Smooth muscle cell (in vitro differentiated cells): ENCODE measurements around the gene MB. TPM values are rescaled to one million over a fixed set of nuclear protein-coding genes. Genes with fewer than 3 reads are reported as not detected.

ENCODE experiments used
- DNase-seq: peaks from one replicate; lab custom pipeline; 2025; ENCODE audit not compliant: unreplicated experiment; lab: John Stamatoyannopoulos, UW
- H2AFZ ChIP-seq: fragments of 200-600 bp; sonication (generic); 2 replicates; pipeline ENCODE4 v1.6.0; 2016; ENCODE audit warnings: antibody characterized with exemption, low read depth, mild to moderate bottlenecking
- H3F3A ChIP-seq: fragments of 200-600 bp; sonication (generic); 2 replicates; pipeline ENCODE4 v1.6.0; 2017; ENCODE audit warnings: antibody characterized with exemption, low read depth
- H3K27ac ChIP-seq: fragments of 200-600 bp; sonication (generic); 2 replicates; pipeline ENCODE4 v1.5.1; 2016; ENCODE audit warnings: low read depth, mild to moderate bottlenecking
- H3K27me3 ChIP-seq: fragments of 200-600 bp; sonication (generic); 2 replicates; pipeline ENCODE4 v1.6.1; 2016; ENCODE audit warnings: low read depth, mild to moderate bottlenecking
- H3K36me3 ChIP-seq: fragments of 200-600 bp; sonication (generic); 2 replicates; pipeline ENCODE4 v1.5.1; 2016; ENCODE audit warnings: low read depth
- H3K4me1 ChIP-seq: fragments of 200-600 bp; sonication (generic); 2 replicates; pipeline ENCODE4 v1.5.1; 2016; ENCODE audit warnings: low read depth
- H3K4me2 ChIP-seq: fragments of 200-600 bp; sonication (generic); 2 replicates; pipeline ENCODE4 v1.6.0; 2016; ENCODE audit warnings: mild to moderate bottlenecking
- H3K4me3 ChIP-seq: fragments of 200-600 bp; sonication (generic); 2 replicates; pipeline ENCODE4 v1.5.1; 2016; ENCODE audit warnings: mild to moderate bottlenecking
- H3K79me2 ChIP-seq: fragments of 200-600 bp; sonication (generic); 2 replicates; pipeline ENCODE4 v1.6.0; 2016; ENCODE audit warnings: low read depth, mild to moderate bottlenecking
- H3K9ac ChIP-seq: fragments of 200-600 bp; sonication (generic); 2 replicates; pipeline ENCODE4 v1.6.0; 2016; ENCODE audit warnings: low read depth
- H3K9me3 ChIP-seq: fragments of 200-600 bp; sonication (generic); replicated peaks from 2 replicates; pipeline ENCODE4 v1.5.1; 2016; ENCODE audit warnings: low read depth
- H4K20me1 ChIP-seq: fragments of 200-600 bp; sonication (generic); 2 replicates; pipeline ENCODE4 v1.6.0; 2016; ENCODE audit warnings: low read depth
- CTCF ChIP-seq: fragments of 200-600 bp; sonication (generic); IDR thresholded peaks from 2 replicates; pipeline ENCODE4 v1.5.1; 2017; ENCODE audit warnings: borderline replicate concordance, mild to moderate bottlenecking, antibody characterized with exemption; ENCODE audit not compliant: insufficient read depth, poor library complexity, severe bottlenecking
- WGBS: methylation state at CpG from one replicate; pipeline ENCODE4 v1.1.7; 2016; ENCODE audit warnings: low lambda C conversion rate; 5-methylcytosine and 5-hydroxymethylcytosine counted together
- polyA plus RNA-seq: library from polyadenylated mRNA; unstranded; fragments of >200 nt; fragmentation: Nextera tagmentation; extraction: Ambion mirVana; gene quantifications from 2 replicates; pipeline ENCODE4 v1.2.1, GENCODE V29; 2016
- total RNA-seq: library from RNA; depleted of rRNA; stranded (reverse); fragments of >200 nt; gene quantifications from 2 replicates; pipeline ENCODE4 v1.2.3, GENCODE V29; 2014

The MB gene
- total and polyA plus RNA-seq, 2 experiments from 2014 or later = 0.53 TPM; not detected in 1

GRCh38 chr22:35567351-35568141, 49.6 kb downstream of the MB start:
- DNase-seq = no peak
- no peaks in the 10 kb centered on the region for H3K36me3 ChIP-seq
- H3K27me3 ChIP-seq = no peaks in the 10 kb centered on the region
- H3K9me3 ChIP-seq = no peaks in the 10 kb centered on the region
- H3K79me2 ChIP-seq = no peaks in the 10 kb centered on the region
- no peak overlapping the region for H3K4me3 ChIP-seq
- no peak overlapping the region for H3K4me2 ChIP-seq
- no peak for TF ChIP-seq CTCF
- H2AFZ ChIP-seq = no peak overlapping the region
- no peaks in the 10 kb centered on the region for H3F3A ChIP-seq
- no peak overlapping the region for H3K27ac ChIP-seq
- no peak overlapping the region for H3K9ac ChIP-seq
- no peaks in the 10 kb centered on the region for H3K4me1 ChIP-seq
- 86% methylated on average over 23 of the region's 23 CpGs for WGBS
- H4K20me1 ChIP-seq = no peaks in the 10 kb centered on the region

GRCh38 chr22:35564975-35565867, 51.9 kb downstream of the MB start:
- H3K4me2 ChIP-seq = no peak overlapping the region

GRCh38 chr22:35563211-35563610, 53.9 kb downstream of the MB start:
- H3K4me2 ChIP-seq = no peak overlapping the region
- no peak overlapping the region for H3K27ac ChIP-seq
- H3K36me3 ChIP-seq = no peaks in the 10 kb centered on the region
- no peak for TF ChIP-seq CTCF
- H3K9ac ChIP-seq = no peak overlapping the region
- H2AFZ ChIP-seq = no peak overlapping the region
- 76% methylated on average over 6 of the region's 7 CpGs for WGBS
- DNase-seq = no peak
- H3K27me3 ChIP-seq = no peaks in the 10 kb centered on the region
- peaks cover 3% of the 10 kb centered on the region for H3K4me1 ChIP-seq
- peaks cover 3% of the 10 kb centered on the region for H3F3A ChIP-seq
- H3K9me3 ChIP-seq = no peaks in the 10 kb centered on the region
- no peaks in the 10 kb centered on the region for H4K20me1 ChIP-seq
- H3K79me2 ChIP-seq = no peaks in the 10 kb centered on the region
- H3K4me3 ChIP-seq = no peak overlapping the region

More at GRCh38 chr22:35564975-35565867, 51.9 kb downstream of the MB start:
- Histone ChIP-seq H3K9me3 (no peaks in the 10 kb centered on the region), H2AFZ (no peak overlapping the region), H3K27me3 (no peaks in the 10 kb centered on the region), H3K36me3 (no peaks in the 10 kb centered on the region), H3K9ac (no peak overlapping the region), H3K4me3 (no peak overlapping the region), H3F3A (peaks cover 3% of the 10 kb centered on the region), H3K79me2 (no peaks in the 10 kb centered on the region), H3K27ac (no peak overlapping the region), H4K20me1 (no peaks in the 10 kb centered on the region), H3K4me1 (peaks cover 3% of the 10 kb centered on the region)
- DNase-seq = no peak
- no peak for TF ChIP-seq CTCF
- 74% methylated on average over 9 of the region's 10 CpGs for WGBS
